Cardiac fibroblast (primary cell): ENCODE results near the gene TACSTD2.

Source experiments
- DNase-seq, 2 donors: peaks; one replicate each; pipeline versions ENCODE4 v3.0.0 to v3.0.0-alpha.2; 2010; ENCODE audit warnings: low read depth in 2 of 2
- H3K4me3 ChIP-seq, 2 donors: replicated peaks in 1 of 2; 1 replicate in 1 of 2; 2 replicates in 1 of 2; pipeline ENCODE4 v1.5.1; 2011; ENCODE audit warnings: low read depth in 2 of 2, low read length in 2 of 2, mild to moderate bottlenecking in 2 of 2, moderate library complexity in 1 of 2
- CTCF ChIP-seq: IDR thresholded peaks from one replicate; pipeline ENCODE4 v1.5.1; 2011; ENCODE audit warnings: low read depth, mild to moderate bottlenecking, low read length, inconsistent platforms

The TACSTD2 gene

GRCh38 chr1:58574816-58575215 is 2.2 kb downstream of the TACSTD2 start:
- no peak for TF ChIP-seq CTCF

GRCh38 chr1:58573705-58574591 is 3.1 kb downstream of the TACSTD2 start:
- DNase-seq, result no peak
- TF ChIP-seq CTCF, result no peak
- no peak overlapping the region for H3K4me3 ChIP-seq

More at GRCh38 chr1:58574816-58575215, 2.2 kb downstream of the TACSTD2 start:
- no peak overlapping the region for H3K4me3 ChIP-seq
- no peak for DNase-seq

GRCh38 chr1:58573138-58573537 is 3.9 kb downstream of the TACSTD2 start:
- no peak overlapping the region for H3K4me3 ChIP-seq
- TF ChIP-seq CTCF, result no peak
- no peak for DNase-seq

GRCh38 chr1:58572690-58573089 is 4.4 kb downstream of the TACSTD2 start:
- no peak for DNase-seq
- no peak for TF ChIP-seq CTCF
- H3K4me3 ChIP-seq, result no peak overlapping the region

GRCh38 chr1:58571616-58572015 is 5.4 kb downstream of the TACSTD2 start:
- no peak for DNase-seq
- H3K4me3 ChIP-seq, result no peak overlapping the region
- TF ChIP-seq CTCF, result no peak

- TF ChIP-seq CTCF, result no peak
- no peak overlapping the region for H3K4me3 ChIP-seq
- DNase-seq, result no peak
These were observed 6.2 kb downstream of the TACSTD2 start for GRCh38 chr1:58570817-58571216.
